NB4 (cell line): ENCODE results near the gene PTS.

Experiments used
- DNase-seq: peaks from one replicate; pipeline ENCODE4 v3.0.0; 2010; ENCODE audit warnings: low read depth
- H3K4me3 ChIP-seq: one replicate; pipeline ENCODE4 v1.5.1; 2011; ENCODE audit warnings: mild to moderate bottlenecking, low read depth, low read length, moderate library complexity
- CTCF ChIP-seq: IDR thresholded peaks from one replicate; pipeline ENCODE4 v1.5.1; 2012; ENCODE audit warnings: low read depth, low read length
- POLR2A ChIP-seq: IDR thresholded peaks from 2 replicates; pipeline ENCODE4 v1.6.1; 2011; ENCODE audit warnings: mild to moderate bottlenecking; ENCODE audit not compliant: insufficient read length; ENCODE audit errors: extremely low read depth

The PTS gene

GRCh38 chr11:112281726-112282125, 55.5 kb downstream of the PTS start:
- no peak overlapping the region for H3K4me3 ChIP-seq
- DNase-seq: no peak
- TF ChIP-seq CTCF (no peak), POLR2A (no peak)
